Stimulated activated CD4-positive, alpha-beta T cell treated with anti-CD3 and anti-CD28 coated beads, Interleukin-12 subunit alpha, Interleukin-12 subunit beta, amount 100 ng/mL, for 48 hours (primary cell): ENCODE results near the gene RNF126.
A peak's percentile ranks its signal among the peaks of the same experiment; 100 is the strongest.

Source experiments
- DNase-seq, 3 donors: peaks; one replicate each; pipeline ENCODE4 v3.0.0-alpha.2; 2020; ENCODE audit warnings: low read depth in 2 of 3, low spot score in 1 of 3

RNF126 gene

GRCh38 chr19:648305-648704 lies 14.7 kb downstream of the RNF126 start:
- DNase-seq = no peak

- no peak for DNase-seq
These were observed 15.3 kb downstream of the RNF126 start for GRCh38 chr19:647566-648284.

- no peak for DNase-seq
These were observed 16.0 kb downstream of the RNF126 start for GRCh38 chr19:646779-647565.

- no peak for DNase-seq
These were observed 16.9 kb downstream of the RNF126 start for GRCh38 chr19:645912-646778.

GRCh38 chr19:644789-645188 lies 18.2 kb downstream of the RNF126 start:
- DNase-seq = no peak

- no peak for DNase-seq
These were observed 18.7 kb downstream of the RNF126 start for GRCh38 chr19:644363-644762.

- DNase-seq = no peak
These were observed 19.3 kb downstream of the RNF126 start for GRCh38 chr19:643736-644135.

GRCh38 chr19:642767-643727 lies 20.0 kb downstream of the RNF126 start:
- no peak for DNase-seq

GRCh38 chr19:641702-642101 lies 21.3 kb downstream of the RNF126 start:
- no peak for DNase-seq

- DNase-seq = no peak
These were observed 22.3 kb downstream of the RNF126 start for GRCh38 chr19:640606-641189.

- DNase-seq = no peak
These were observed 22.9 kb downstream of the RNF126 start for GRCh38 chr19:640161-640558.

GRCh38 chr19:639253-640160 lies 23.5 kb downstream of the RNF126 start, which contains the start of gene FGF22:
Gene FGF22 (plus strand): TSS chr19:639879. CDS start chr19:639926, 47 bp downstream.
- peak; percentile 88 to 95 (median 94) for DNase-seq

- DNase-seq = no peak
These were observed 24.1 kb downstream of the RNF126 start for GRCh38 chr19:638906-639252.

- no peak for DNase-seq
These were observed 27.9 kb downstream of the RNF126 start for GRCh38 chr19:634975-635652.

GRCh38 chr19:633786-634639 lies 29.0 kb downstream of the RNF126 start:
- DNase-seq = no peak

GRCh38 chr19:633068-633785 lies 29.8 kb downstream of the RNF126 start, which contains the start of gene POLRMT:
Gene POLRMT (minus strand): TSS chr19:633537. CDS start chr19:633512, 25 bp downstream.
- DNase-seq = peak; percentile 94

- DNase-seq = peak; percentile 22 to 50 (median 44)
These were observed 30.4 kb downstream of the RNF126 start for GRCh38 chr19:632579-633067.
